ENCODE measurements around the gene NECTIN1.

DNA sequence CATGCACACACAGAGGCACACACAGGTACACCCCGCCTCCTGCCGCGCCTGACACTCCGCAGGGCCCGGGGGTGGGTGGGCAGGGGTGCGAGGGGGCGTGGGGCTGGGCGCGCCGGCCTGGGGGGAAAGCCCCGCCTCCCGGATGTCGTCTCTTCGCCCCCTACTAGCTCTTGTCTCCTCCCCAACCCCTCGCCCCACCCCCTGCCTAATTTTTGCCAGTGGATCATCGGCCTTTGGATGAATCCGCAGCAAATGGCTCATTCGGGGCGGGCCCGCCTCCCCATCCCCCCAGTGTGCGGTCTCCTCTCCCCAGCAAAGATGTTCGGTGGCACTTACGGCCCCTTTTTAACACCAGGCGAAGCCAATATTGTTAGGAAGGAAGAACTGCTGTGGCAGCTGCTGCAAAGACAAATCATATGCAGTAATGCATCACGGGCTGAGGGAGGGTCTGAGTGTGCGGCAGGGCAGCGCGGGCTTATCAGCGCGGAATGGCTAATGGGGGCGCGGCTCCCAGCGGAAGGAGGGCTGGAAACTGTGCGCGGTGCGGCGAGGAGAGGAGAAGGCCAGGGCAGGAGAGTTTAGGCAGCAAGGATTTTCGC is 13.4 kb upstream of the NECTIN1 start:
- TF ChIP-seq POLR2A (IDR thresholded peaks at IDR 0.05) (no peak), POLR2AphosphoS5 (IDR thresholded peaks at IDR 0.05; ENCODE audit: insufficient read depth in 1 of 2, low read depth in 1 of 2) (no peak)
- TF ChIP-seq, protein P1, sequence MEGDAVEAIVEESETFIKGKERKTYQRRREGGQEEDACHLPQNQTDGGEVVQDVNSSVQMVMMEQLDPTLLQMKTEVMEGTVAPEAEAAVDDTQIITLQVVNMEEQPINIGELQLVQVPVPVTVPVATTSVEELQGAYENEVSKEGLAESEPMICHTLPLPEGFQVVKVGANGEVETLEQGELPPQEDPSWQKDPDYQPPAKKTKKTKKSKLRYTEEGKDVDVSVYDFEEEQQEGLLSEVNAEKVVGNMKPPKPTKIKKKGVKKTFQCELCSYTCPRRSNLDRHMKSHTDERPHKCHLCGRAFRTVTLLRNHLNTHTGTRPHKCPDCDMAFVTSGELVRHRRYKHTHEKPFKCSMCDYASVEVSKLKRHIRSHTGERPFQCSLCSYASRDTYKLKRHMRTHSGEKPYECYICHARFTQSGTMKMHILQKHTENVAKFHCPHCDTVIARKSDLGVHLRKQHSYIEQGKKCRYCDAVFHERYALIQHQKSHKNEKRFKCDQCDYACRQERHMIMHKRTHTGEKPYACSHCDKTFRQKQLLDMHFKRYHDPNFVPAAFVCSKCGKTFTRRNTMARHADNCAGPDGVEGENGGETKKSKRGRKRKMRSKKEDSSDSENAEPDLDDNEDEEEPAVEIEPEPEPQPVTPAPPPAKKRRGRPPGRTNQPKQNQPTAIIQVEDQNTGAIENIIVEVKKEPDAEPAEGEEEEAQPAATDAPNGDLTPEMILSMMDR (IDR thresholded peaks at IDR 0.05): no peak
